HL-60/S4 (cell line): ENCODE results near the gene SLAMF1.
"Not testable (repeated sequence)": the region's sequence is repeated elsewhere in the genome, so short reads cannot be mapped to it uniquely, and the experiment has no call there.

Experiments
- in situ Hi-C: fragments of 300-500 bp; cut with MboI; formaldehyde crosslinking; loops from 2 replicates; pipeline ENCODE4 v1.14.3; 2022; ENCODE audit warnings: low sequenced_read_pairs

SLAMF1 gene

DNA sequence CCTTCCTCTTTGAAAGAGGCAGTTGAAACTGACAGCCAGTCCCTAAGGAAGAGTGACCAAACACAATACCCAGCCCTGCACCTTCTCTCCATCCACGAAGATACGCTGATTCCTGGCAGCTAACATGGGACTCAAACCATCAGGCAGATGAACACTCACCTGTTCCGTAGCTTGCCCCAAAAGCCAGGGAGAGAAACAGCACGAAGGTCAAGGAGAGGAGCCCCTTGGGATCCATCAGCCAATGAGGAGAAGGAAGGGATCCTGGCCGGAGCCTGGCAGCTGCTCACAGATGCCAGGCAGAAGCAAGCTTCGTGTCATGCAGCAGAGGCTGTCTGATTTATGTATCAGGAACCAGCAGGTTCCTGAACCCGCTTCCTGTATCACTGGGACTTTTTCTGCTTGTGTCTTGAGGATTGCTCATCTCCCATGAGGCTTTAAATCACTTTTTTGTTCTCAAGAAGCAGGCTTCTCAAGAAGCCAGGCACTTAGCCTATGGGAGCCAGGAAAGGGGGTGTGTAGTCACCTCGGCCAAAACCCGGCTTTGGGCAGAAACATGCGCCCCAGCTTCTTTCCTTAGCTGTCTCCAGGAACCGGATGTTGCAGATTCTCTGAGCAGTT, at the start of gene SLAMF1:
TSS of gene SLAMF1 (minus strand) at position 334 of the 618 bp plus-strand sequence. CDS start at position 235, 99 bp downstream.
- in situ Hi-C loops, result no loop called here

DNA sequence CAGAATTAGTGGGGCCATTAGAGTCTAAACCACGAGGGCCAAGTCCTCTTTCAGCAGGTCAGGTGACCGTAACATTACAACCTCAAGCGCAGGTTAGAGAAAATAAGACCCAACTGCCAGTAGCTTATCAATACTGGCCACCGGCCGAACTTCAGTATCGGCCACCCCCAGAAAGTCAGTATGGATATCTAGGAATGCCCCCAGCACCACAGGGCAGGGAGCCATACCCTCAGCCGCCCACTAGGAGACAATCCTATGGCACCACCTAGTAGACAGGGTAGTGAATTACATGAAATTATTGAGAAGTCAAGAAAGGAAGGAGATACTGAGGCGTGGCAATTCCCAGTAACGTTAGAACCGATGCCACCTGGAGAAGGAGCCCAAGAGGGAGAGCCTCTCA, 45.5 kb upstream of the SLAMF1 start:
- in situ Hi-C loops, result not testable (repeated sequence)

GRCh38 chr1:160685266-160685665, 38.4 kb upstream of the SLAMF1 start:
- in situ Hi-C loops, result loop anchor here (10.0 kb wide), 2 partner anchors 80 to 420 kb away; no protein-coding TSS in a partner anchor

- in situ Hi-C loops, result loop anchor here (10.0 kb wide), 2 partner anchors 82 to 422 kb away; no protein-coding TSS in a partner anchor
Measured at GRCh38 chr1:160682983-160683865, 36.4 kb upstream of the SLAMF1 start.

- in situ Hi-C loops, result loop anchor here (10.0 kb wide), 2 partner anchors 83 to 423 kb away; no protein-coding TSS in a partner anchor
Measured at GRCh38 chr1:160681891-160682140, 35.0 kb upstream of the SLAMF1 start.

DNA sequence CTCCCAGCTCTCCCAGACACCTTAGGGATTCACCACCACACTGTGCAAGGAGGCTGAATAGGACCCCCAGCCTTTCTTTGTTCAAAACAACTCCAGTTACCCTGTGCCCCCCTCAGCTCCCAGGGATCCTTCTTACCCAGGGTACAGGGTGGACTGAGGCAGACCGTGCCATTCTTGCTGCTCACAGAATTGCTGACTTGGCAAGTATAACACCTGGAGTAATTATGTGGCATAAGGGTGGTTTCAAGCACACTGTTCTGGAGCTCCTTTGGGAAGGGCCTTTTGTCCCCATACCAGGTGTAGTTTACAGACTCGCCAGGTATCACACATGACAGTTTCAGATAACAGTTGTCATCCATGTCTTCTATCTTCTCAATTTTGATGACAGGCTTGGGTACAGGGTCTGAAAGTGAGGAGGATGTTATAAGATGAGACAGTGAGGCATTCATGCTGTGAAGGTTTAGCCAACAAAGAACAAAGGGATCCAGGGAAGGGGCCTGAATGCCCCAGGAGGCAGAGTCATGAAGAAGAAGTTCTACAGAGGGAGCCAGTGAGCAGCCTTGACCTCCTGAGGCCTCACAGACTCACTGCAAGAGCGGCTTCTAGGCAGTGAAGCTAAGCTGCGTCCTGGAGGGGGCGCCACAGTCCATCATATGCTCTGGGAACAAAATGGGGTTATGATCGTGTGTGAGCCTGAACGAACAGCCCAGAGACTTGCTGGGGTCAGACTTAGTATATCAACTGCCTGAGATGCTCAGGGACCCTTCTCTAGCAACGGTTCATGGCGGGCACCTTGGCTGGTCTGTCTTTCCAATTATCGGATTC, 34.4 kb upstream of the SLAMF1 start:
- in situ Hi-C loops, result loop anchor here (10.0 kb wide), 2 partner anchors 84 to 424 kb away; no protein-coding TSS in a partner anchor

DNA sequence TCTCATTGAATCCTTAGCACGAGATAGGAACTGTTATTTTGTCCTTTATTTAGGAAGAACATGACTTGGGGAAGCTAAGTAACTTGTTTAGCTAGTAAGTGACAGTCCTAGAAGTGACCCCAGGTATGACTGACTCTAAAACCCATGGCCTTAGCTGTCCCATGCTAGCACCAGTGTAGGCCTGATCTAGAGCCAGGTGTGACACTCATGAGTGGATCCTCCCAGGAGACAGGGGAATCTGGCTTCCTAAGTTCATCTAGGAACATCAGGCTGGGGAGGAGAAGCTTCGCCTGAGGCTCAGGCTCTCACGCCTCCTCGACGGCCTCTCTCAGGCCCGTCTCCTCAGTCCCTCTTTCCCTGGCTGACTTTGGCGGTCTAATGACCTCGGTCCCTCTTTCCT, 33.6 kb upstream of the SLAMF1 start:
- in situ Hi-C loops, result loop anchor here (10.0 kb wide), 2 partner anchors 84 to 424 kb away; no protein-coding TSS in a partner anchor

GRCh38 chr1:160679893-160680292, 33.0 kb upstream of the SLAMF1 start:
- in situ Hi-C loops, result loop anchor here (10.0 kb wide), 3 partner anchors 85 to 425 kb away; partner anchors contain the start of gene ITLN2

DNA sequence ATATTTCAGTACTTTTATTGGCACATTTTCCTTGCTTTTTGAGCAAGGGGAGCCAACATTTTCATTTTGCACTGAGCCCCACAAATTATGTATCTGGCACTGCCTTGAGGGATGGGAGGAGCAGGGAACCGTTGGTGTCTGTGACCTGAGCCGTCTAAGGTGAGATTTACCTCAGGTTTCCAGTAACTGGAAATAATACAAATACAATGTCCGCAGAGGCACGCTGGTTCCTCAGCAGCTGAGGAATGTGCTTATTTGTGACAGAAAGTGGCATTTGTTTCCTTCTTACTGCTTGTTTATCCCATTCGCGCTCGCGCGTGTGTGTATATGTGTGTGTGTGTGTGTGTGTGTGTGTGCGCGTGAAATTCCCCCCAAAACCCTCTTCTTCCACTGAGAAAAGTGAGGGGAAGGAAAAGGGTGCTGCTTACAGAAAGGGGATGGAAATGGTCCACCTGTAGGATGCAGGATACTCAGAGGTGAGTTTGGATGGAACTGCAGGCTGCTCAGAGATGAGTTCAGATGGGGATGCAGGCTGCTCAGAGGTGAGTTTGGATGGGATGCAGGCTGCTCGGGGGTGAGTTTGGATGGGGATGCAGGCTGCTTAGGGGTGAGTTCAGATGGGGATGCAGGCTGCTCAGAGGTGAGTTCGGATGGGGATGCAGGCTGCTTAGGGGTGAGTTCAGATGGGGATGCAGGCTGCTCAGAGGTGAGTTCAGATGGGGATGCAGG, 30.2 kb upstream of the SLAMF1 start:
- in situ Hi-C loops, result loop anchor here (10.0 kb wide), 1 partner anchor 278 kb away; the partner anchor contains the start of gene ITLN2

DNA sequence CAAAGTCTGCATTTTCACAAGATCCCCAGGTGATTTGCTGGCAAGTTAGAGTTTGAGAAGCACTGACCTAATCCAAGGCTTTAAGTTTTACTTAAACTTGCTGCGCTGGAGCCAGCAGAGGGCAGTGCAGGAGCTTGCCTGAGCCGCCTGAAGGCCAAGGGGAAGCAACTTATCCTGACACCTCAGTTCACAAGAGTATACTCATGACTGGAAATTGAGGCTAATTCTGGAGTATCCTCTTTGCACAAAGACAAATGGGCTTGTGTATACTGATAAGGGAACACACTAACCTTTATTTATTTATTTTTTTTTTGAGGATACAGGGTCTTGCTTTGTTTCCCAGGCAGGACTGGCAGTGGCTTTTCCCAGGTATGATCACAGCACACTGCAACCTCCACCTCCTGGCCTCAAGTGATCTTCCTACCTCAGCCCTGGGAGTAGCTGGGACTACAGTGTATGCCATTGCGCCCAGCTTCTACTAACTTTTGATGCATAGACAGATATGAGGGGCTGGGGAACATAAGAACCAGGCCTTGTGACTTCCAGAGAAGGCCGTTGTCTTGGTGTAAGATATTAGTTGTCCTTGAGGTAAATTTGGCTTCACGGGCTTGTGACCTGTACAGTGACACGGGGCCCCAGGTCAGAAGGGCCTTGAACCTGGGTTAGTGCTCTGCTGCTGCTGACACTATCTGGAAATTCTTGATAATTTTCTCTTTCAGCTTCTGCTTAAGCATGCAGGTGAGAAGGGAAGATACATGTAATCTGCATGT, 29.0 kb upstream of the SLAMF1 start:
- in situ Hi-C loops, result loop anchor here (10.0 kb wide), 1 partner anchor 279 kb away; the partner anchor contains the start of gene ITLN2

DNA sequence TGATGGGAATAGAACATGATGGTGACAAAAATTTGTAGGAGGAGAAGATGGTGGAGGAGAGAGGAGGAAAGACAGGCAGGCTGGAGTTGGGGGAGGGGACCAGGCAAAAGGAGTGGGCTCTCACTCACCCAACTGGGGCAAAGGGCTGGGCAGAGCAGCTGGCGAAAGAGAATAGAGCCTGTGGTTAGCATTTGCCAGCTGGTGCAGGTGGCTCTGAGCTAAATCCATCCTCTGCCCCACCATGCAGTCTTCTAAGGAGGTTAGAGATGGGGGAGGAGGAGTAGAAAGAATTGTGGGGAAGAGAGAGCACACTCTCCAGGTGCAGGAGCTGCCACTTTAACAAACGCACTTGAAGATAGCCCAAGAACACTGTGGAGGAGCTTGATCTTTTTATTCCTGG, 27.6 kb upstream of the SLAMF1 start:
- in situ Hi-C loops, result loop anchor here (10.0 kb wide), 1 partner anchor 280 kb away; the partner anchor contains the start of gene ITLN2

GRCh38 chr1:160672789-160673695, 26.2 kb upstream of the SLAMF1 start:
- in situ Hi-C loops, result loop anchor here (10.0 kb wide), 1 partner anchor 282 kb away; the partner anchor contains the start of gene ITLN2

- in situ Hi-C loops, result loop anchor here (10.0 kb wide), 1 partner anchor 283 kb away; the partner anchor contains the start of gene ITLN2
Measured at GRCh38 chr1:160671603-160672517, 25.0 kb upstream of the SLAMF1 start.

DNA sequence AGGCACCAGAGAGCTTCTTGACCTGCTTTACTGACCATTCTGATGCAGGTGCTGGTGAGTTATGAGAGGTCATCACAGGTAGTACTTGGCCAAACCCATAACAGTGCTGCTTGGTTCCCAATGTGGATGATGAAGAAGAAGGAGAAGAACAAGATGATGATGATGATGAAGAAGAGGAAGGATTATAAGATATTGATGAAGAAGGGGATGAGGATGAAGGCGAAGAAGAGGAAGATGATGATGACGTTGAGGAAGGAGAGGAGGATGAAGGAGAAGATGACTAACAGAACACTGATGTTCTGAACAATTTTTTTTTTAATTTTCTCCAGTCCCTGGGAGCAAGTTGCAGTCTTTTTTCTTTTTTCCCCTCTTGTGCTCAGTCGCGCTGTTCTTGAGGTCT, 23.9 kb upstream of the SLAMF1 start:
- in situ Hi-C loops, result loop anchor here (10.0 kb wide), 1 partner anchor 284 kb away; the partner anchor contains the start of gene ITLN2

DNA sequence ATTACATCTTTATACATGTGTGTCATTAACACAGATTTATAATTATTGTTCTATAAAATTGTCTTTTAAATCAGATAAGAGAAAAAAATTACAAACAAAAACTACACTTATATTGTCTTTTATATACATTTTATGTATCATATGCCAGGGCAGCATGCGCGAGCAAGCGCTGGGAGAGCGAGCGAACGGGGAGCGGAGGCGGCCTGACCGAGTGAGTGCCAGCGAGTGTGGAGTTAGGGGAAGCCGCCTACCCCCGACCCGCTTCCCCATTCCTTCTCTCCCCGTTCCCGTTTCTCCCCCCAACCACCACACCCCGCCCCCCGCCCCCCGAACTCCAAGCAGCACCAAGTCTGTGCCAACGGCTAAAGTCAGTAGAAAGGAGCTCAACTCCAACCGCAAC, 23.0 kb upstream of the SLAMF1 start:
- in situ Hi-C loops, result loop anchor here (10.0 kb wide), 1 partner anchor 285 kb away; the partner anchor contains the start of gene ITLN2

DNA sequence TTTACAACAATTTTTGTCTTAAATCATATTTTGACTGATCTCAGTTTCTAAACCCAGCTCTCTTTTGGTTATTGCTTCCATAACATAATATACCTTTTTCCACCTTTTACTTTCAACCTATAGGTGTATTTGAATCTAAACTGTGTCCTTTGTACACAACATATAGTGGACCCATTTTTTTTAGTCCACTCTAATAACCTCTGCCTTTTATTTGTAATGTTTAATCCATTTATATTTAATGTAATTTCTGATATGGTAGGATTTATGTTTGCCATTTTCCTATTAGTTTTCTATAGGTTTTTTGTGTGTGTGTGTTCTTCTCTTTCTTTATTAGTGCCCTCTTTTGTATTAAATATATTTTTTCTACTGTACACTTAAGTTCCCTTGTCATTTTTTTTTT, 22.4 kb upstream of the SLAMF1 start:
- in situ Hi-C loops, result no loop called here

GRCh38 chr1:160667896-160668295, 21.1 kb upstream of the SLAMF1 start:
- in situ Hi-C loops, result no loop called here
